Suppressor macrophage treated with lipopolysaccharide for 1 hour (primary cell): Measurements from ENCODE around the gene BCL11A.

Experiments
- DNase-seq, 3 donors: peaks; one replicate each; pipeline ENCODE4 v3.0.0-alpha.2; 2020 to 2022

BCL11A gene

GRCh38 chr2:60524874-60525273 is 28.6 kb downstream of the BCL11A start:
- no peak for DNase-seq

DNA sequence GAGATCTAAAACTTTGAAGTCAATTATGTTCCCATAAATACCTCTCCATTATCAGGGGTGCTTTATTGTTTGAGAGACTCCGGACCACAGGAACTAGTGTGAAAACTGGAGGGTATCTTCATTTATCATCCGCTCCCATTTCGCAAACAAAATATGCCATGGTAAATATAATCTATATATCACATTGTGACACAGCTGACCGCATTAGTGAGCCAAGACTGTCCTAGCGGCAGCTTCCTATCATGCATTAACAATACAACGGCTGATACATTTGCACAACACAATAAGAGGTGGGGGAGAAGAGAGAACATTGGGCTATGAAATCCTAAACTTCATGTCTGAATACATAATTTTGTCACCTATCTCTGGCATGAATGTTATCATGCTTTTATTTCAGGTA is 29.5 kb downstream of the BCL11A start:
- DNase-seq = peak in 2 of 3 donors; percentile 49 to 52

- no peak for DNase-seq
Observed at GRCh38 chr2:60522462-60522861, 31.0 kb downstream of the BCL11A start.

- DNase-seq = no peak
Observed at GRCh38 chr2:60521626-60522025, 31.8 kb downstream of the BCL11A start.

DNA sequence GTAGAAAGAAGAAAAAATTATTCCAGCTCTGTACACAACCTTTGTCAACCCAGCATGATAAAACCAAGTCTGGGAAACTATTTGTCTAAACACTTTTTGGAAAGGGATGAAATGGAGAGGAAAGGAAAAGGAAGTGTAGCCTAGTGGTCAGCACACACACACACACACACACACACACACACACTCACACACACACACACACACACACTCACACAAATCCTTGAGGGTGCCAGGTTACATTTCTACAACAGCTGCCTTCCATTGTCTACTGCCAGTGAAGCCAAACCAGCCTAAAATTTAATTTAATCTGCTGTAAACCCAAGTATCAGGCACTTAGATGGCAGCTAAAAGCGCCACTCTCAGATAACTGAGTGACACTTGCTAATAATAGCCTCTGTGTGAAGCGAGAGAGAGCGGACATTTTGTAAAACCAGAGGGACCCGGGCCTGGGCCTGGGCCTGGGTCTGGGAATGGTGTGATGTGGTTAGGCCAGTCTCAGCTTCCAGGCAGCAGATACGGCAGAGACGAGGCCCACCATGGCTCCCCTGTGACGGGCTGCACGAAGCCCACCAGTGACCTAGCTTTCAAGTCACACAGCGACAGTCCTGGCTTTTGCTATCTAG is 32.4 kb downstream of the BCL11A start:
- no peak for DNase-seq

DNA sequence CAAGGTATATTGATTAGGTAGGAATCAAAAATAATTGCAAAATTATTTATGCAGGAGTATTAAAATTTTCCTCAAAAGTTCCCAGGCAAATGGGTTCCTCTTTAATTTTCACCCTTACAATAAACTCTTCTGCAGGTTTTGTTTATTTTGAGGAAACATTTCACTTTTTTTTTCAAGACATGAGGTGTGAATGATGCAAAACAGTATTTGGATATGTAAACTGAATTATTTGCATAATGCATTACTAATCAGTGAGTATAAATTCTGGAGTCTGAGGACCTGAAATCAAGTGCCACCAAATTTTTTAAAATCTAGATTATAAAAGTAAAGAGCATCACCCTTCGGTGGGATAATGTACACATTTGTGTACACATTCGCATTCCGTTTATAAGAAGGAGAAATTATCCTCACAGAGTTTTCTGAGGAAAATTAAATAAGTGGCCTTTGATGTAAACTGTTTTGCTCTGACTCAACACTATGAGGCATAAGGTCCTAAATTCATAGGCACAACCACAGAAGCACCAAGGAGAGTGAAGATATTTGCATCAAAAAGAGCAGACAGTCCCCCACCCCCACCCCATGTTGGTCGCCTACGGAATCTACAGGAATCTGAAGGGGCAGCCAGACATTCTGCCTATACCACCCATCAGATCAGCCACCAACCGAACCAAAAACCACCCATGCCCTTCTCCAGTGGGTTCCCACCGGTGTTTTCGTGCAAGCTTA is 33.1 kb downstream of the BCL11A start:
- peak in 2 of 3 donors; percentile 48 to 62 for DNase-seq

GRCh38 chr2:60519231-60519863 is 34.1 kb downstream of the BCL11A start:
- DNase-seq = peak in 1 of 3 donors; percentile 41

- DNase-seq = no peak
Observed at GRCh38 chr2:60518567-60518966, 34.9 kb downstream of the BCL11A start.

DNA sequence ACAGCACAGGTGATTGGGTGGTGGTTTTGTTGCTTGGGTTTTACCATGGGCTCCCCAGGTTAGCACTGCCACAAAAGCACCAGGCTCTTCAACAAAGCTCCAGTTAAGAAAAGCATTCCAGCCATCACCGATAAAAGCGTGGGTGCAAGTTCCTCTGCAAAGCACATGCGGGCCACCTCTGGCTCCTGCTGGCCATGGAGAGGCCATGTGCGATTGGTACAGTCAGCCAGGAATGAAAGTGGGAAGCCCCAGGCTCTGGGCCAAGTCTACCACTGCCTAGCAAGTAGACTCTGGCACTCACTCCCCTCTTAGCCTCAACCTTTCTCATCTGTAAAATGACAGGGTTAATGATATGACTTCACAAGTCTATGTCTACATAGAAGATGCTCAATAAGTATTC is 36.0 kb downstream of the BCL11A start:
- peak in 2 of 3 donors; percentile 37 to 50 for DNase-seq

DNA sequence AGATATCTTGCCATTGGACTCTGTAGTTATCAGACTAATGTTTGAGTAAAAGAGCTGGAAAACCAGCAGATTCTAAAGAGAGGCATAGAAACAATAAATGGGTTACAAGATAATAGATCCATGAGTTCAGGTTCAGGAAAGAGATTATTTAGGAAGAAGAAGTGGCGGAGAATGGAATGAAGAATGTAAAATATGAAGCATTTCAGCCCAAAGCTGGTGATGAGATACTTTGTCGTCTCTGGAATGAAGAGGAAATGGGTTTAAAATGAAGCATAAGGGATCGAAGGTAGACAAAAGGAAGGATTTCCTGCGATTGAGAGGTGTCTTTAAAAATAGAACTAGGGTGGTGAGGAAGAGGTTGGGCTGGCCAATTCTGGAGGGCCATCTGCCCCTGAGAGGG is 36.6 kb downstream of the BCL11A start:
- DNase-seq = no peak

- DNase-seq = peak; percentile 70 to 82 (median 80)
Observed at GRCh38 chr2:60516383-60516811, 37.1 kb downstream of the BCL11A start.

- peak; percentile 95 to 99 (median 97) for DNase-seq
Observed at GRCh38 chr2:60515721-60516226, 37.7 kb downstream of the BCL11A start.

DNA sequence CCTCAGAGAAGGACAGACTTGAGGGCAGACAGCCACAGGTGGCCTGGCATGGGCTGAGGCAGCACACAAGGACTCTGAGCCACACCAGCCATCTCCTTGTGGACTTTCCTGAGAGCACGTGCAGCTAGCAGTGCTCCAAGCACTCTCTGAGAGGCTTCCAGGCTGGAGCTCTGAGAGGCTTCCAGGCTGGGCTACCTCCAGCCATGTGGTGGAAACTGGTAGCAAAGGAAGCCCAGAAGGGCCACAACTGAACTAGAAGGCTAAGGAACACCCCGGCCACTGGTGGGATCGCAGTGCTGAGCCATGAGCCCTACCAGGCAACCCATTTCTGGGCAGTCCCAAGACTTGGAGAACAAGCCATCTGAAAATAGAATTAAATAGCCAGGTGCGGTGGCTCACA is 39.5 kb downstream of the BCL11A start:
- no peak for DNase-seq

- DNase-seq = no peak
Observed at GRCh38 chr2:60513191-60513590, 40.3 kb downstream of the BCL11A start.

DNA sequence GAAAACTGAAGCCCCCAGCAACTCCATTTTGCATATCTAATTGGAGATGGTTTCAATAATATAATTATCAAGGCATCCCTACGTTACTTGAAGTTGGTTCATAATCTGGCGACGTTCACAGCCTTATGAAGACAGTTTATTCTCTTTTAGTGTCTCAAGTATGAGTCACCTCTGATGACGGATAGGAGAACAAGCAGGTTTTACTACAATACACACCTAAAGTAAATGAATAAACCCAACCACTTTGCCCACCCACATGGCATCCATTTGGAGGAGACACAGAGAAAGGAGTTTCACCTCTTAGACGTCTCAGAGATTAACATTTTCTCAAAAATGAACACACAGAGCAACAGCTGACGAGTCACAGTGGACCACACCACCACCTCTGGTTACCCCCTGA is 40.8 kb downstream of the BCL11A start:
- DNase-seq = no peak

DNA sequence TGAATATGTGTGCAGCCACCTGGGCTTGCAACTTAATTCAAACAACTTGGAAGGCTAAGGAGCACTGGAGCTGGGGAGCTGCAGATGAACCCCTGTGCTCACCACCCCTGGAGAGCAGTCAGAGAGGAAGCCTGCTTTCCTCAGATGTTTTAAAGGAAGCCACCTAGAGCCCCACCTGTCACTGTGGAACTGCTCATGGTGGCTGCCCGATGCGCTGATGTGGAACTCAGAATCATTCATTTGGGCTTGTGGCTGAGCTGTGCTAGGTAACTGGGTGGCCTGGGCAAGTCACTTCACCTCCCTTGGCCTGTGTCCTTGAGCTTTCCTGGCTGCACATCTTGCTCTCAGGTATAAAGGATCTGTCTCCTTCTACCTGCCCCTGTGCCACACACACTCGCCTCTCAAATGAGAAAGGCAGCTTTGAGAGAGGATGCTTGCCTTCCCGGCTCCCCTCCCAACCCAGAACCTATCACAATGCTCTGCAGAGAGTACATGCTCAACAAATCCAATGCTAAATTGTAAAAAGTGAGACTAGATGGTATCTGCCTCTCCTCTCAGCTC is 41.3 kb downstream of the BCL11A start:
- DNase-seq = no peak

- DNase-seq = no peak
Observed at GRCh38 chr2:60510713-60511112, 42.7 kb downstream of the BCL11A start.

GRCh38 chr2:60509066-60509465 is 44.4 kb downstream of the BCL11A start:
- DNase-seq = no peak

DNA sequence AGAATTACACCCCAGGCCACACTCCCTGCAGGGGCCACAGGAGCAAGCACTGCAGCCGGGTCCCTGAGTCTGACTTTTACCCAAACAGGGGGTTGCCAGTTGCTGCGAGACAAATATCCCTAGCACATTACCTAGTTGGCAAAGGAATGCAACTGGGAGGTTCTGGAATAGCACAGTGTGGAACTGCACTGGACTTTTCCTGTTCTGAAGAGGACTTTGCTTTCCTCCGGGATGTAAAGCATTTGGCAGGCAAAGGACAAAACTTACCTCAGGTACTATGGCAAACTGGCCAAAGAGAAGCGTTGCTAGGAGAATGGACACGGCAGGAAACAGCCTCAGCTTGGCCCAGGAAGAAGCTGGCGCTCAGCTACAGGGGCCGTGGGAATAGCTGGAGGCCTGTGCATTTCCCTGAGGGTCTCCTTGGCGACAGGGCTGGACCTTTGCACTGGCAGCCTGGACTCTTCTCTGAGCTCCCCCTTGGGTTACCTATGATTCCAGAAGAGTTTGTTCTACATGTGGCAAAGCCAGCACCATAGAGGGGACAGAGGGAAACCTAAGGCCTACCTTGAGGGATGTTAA is 45.0 kb downstream of the BCL11A start:
- DNase-seq = no peak

GRCh38 chr2:60507211-60507965 is 46.1 kb downstream of the BCL11A start:
- DNase-seq = no peak

- DNase-seq = no peak
Observed at GRCh38 chr2:60505880-60506260, 47.6 kb downstream of the BCL11A start.

GRCh38 chr2:60505240-60505879 is 48.1 kb downstream of the BCL11A start:
- DNase-seq = no peak
